Kidney epithelial cell (primary cell): ENCODE results near the gene MVP. TPM values are rescaled to one million over a fixed set of nuclear protein-coding genes. Genes with fewer than 3 reads are reported as not detected.

Experiments
- total RNA-seq: library from RNA; depleted of rRNA; stranded (reverse); fragments of >200 nt; gene quantifications from 2 replicates; pipeline ENCODE4 v1.2.3, GENCODE V29; 2015

The MVP gene
- total RNA-seq, 1 donor from 2014 or later: 194 TPM

Other genes with a start within 250 kb of the MVP start
- gene SPN, start 157.2 kb upstream of the MVP start, total RNA-seq: 0.27 and 1.0 TPM in 2 replicates
- 47.9 and 60.3 TPM in 2 replicates for gene QPRT, start 141.3 kb upstream of the MVP start, total RNA-seq
- gene C16orf54, start 74.5 kb upstream of the MVP start, total RNA-seq: not detected in 2 replicates
- not detected in 2 replicates for gene ZG16, start 42.2 kb upstream of the MVP start, total RNA-seq
- 24.2 and 27.5 TPM in 2 replicates for gene KIF22, start 29.7 kb upstream of the MVP start, total RNA-seq
- gene MAZ, start 13.9 kb upstream of the MVP start, total RNA-seq: 164 and 200 TPM in 2 replicates
- 0.27 and 0.29 TPM in 2 replicates for gene PRRT2, start 8.3 kb upstream of the MVP start, total RNA-seq
- 40.1 and 53.9 TPM in 2 replicates for gene PAGR1, start 4.3 kb upstream of the MVP start, total RNA-seq
- 83.9 and 85.2 TPM in 2 replicates for gene CDIPT, start 42.8 kb downstream of the MVP start, total RNA-seq
- gene SEZ6L2, start 79.1 kb downstream of the MVP start, total RNA-seq: 26.2 and 30.4 TPM in 2 replicates
- gene ASPHD1, start 80.0 kb downstream of the MVP start, total RNA-seq: 10.2 and 12.5 TPM in 2 replicates
- gene KCTD13, start 105.8 kb downstream of the MVP start, total RNA-seq: 24.7 and 38.2 TPM in 2 replicates
- gene TMEM219, start 141.6 kb downstream of the MVP start, total RNA-seq: 173 and 175 TPM in 2 replicates
- 40.1 and 41.7 TPM in 2 replicates for gene TAOK2, start 153.4 kb downstream of the MVP start, total RNA-seq
- gene HIRIP3, start 175.2 kb downstream of the MVP start, total RNA-seq: 13.2 and 20.3 TPM in 2 replicates
- 43.8 and 114 TPM in 2 replicates for gene INO80E, start 175.8 kb downstream of the MVP start, total RNA-seq
- gene DOC2A, start 190.6 kb downstream of the MVP start, total RNA-seq: 0.33 TPM in 1 of 2 replicates, not detected in the other
- gene C16orf92, start 202.7 kb downstream of the MVP start, total RNA-seq: not detected in 2 replicates
- gene TLCD3B, start 210.8 kb downstream of the MVP start, total RNA-seq: not detected in 2 replicates
- 826 and 1,130 TPM in 2 replicates for gene ALDOA, start 245.3 kb downstream of the MVP start, total RNA-seq